CD4-positive, alpha-beta T cell treated with Interleukin-17A for 4 hours (primary cell): Measurements from ENCODE around the gene PABPN1.
A peak's percentile ranks its signal among the peaks of the same experiment; 100 is the strongest.
"Not testable (repeated sequence)": the region's sequence is repeated elsewhere in the genome, so short reads cannot be mapped to it uniquely, and the experiment has no call there.

ENCODE experiments used
- DNase-seq: peaks from one replicate; pipeline ENCODE4 v3.0.0-alpha.2; 2020; ENCODE audit warnings: mixed read lengths

Gene PABPN1

DNA sequence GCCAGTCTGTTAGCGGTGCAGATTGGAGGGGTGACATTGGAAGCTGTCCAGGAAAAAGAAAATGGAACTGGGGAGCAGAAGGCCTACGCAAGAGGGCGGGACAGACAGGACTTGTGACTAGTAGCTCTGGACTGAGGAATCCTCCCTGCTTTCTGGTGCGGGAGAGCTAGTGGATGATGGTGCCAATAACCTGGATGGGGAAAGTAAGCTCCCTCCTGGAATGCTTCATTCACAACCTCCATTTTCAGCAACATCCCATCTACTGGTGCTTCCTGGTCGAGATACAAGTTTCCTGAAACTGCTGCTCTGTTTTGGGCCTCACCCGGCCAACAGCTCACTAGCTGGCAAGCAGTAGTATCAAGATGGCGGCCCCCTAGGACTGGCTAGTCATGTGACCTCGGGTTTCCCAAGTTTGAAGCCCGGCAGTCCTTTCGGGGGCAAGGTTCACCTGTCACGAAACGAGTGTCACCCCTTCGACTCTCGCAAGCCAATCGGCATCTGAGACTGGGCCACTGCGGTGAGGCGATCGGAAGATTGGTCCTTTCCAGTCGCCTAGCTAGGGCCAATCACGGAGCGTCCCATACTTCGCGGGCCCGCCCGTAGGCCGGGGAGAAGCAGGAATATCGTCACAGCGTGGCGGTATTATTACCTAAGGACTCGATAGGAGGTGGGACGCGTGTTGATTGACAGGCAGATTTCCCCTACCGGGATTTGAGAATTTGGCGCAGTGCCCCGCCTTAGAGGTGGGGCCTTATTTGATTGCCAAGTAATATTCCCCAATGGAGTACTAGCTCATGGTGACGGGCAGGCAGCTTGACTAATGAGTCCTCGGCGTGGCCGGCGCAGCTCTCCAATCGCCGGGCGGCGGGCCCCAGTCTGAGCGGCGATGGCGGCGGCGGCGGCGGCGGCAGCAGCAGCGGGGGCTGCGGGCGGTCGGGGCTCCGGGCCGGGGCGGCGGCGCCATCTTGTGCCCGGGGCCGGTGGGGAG lies at the start of gene PABPN1:
Gene PABPN1, plus strand, starts transcription at position 874 of the 988 bp plus-strand sequence. Its CDS starts 13 bp downstream, at position 887.
- peak; percentile 98 for DNase-seq

DNA sequence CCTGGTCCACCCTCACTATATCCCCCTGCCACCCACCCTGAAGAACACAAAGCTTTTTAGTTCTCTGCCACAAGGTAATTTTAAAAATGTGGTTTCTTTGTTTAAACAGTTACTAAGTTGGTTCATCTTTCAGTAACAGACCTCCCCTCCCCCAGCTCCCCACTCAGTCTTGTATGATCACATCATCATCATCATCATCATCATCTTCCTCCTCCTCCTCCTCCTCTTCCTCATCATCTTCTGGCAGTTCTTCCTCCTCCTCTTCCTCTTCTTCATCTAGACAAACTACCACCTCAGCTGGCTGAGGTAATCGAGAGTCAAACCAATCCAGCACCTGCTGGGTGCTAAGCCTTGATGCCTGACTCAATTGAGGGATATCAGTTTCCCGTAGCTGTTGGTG lies 45.8 kb upstream of the PABPN1 start:
- no peak for DNase-seq

GRCh38 chr14:23277189-23277588 lies 44.1 kb upstream of the PABPN1 start:
- no peak for DNase-seq

- DNase-seq = not testable (repeated sequence)
Observed at GRCh38 chr14:23277928-23278327, 43.3 kb upstream of the PABPN1 start.

DNA sequence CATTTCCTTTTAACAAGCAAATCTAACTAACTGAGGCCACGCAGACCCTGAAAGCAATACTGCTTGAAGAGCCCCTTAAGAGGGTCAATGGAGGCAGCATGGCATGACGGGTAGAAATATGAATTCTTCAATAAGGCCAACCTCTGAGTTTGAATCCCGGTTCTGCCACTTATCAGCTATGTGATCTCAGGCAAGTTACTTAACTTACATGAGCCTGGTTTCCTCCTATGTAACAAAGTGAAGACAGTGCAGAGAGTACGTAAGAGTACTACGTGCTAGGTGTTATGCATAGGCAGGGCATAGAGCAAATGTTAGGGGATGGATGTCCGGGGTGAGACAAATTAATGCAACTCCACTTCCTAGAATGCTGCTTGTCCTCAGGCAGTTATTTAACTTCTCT lies 40.0 kb upstream of the PABPN1 start:
- DNase-seq = no peak

DNA sequence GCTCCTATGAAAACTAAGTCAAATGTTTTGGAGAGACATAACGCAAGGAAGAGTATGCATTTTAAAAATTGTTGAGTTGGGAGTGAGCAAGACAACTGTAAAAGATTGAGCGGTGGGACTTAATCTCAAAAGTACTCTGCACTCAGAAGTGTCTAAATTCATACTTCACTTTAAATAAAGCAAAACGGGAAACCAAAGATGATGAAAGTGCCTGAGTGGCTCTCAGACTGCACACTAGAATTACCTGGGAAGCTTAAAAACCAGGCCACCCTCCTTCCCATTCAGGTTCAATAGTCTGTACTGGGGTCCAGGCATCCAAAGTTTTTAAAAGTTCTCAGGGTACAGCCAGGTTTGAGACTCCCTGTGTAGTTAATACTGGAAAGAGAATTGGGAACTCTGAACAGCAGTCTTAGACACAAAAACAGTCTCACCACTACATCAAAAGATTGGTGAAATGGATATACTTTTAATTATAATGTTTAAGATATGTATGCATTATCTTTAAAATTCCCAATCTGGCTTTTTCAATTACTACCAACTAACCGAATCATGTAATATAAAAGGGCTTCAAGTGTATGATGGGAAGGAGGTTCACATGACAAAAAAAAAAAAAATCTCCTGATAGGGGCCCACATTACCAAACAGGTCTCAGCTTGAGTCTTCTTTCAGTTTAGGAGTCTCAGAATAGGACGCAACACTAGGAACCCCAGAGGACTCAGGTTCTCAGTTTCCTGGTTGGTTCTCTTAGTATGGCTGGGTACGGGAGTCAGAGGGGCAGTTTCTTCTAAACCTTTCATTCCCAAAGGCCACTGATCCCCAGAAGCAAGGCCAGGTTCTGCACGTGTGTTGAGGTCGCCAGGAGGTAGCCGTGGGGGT lies 36.4 kb upstream of the PABPN1 start:
- DNase-seq = no peak

- no peak for DNase-seq
Observed at GRCh38 chr14:23285530-23286019, 35.7 kb upstream of the PABPN1 start.

- peak; percentile 98 for DNase-seq
Observed at GRCh38 chr14:23286020-23286901, 35.0 kb upstream of the PABPN1 start, which contains the start of gene HOMEZ. TSS of gene HOMEZ (minus strand) at chr14:23286132. CDS start at chr14:23285952, 180 bp downstream.

DNA sequence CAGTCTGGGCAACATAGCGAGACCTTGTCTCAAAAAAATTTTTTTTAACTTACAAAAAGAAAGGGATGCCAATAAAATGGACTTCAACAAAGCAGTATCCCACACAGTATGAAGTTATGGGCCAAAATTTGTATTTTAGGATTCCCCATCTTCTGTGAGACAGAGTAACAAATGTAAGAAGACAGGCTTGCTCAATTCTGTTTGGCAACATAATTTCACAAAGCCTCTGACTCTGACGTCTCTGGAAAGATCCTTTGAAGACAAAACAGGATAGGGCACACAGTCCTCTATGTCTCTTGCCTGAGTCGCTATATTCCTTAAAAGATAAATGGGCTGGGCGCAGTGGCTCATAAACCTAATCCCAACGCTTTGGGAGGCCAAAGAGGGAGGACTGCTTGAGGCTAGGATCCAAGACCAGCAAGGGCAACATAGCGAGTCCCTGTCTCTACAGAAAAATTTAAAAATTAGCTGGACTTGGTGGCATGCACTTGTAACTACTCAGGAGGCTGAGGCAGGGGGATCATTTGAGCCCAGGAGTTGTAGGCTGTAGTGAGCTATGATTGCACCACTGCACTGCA lies 34.3 kb upstream of the PABPN1 start:
- no peak for DNase-seq

GRCh38 chr14:23294734-23295561 lies 26.3 kb upstream of the PABPN1 start:
- DNase-seq = peak; percentile 74

- no peak for DNase-seq
Observed at GRCh38 chr14:23296012-23296777, 25.1 kb upstream of the PABPN1 start.

DNA sequence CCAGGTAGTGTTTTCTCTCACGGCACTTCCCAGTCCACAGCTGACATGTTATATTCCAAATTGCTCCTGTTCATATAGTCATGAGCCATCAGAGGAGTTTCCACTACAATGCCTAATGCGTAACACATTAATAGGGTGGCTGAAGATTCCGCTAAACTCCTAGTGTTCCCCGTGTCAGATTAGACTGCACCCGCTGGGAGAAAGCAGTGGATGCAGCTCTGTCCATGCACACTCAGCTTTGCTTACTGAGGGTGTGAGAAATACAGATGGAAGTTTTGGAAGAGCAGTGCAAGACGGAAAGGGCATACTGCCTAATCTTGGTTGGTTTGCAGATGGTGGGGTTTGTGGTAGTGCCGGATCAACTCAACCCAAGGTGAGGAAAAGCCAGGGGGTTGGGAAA lies 24.2 kb upstream of the PABPN1 start:
- no peak for DNase-seq

DNA sequence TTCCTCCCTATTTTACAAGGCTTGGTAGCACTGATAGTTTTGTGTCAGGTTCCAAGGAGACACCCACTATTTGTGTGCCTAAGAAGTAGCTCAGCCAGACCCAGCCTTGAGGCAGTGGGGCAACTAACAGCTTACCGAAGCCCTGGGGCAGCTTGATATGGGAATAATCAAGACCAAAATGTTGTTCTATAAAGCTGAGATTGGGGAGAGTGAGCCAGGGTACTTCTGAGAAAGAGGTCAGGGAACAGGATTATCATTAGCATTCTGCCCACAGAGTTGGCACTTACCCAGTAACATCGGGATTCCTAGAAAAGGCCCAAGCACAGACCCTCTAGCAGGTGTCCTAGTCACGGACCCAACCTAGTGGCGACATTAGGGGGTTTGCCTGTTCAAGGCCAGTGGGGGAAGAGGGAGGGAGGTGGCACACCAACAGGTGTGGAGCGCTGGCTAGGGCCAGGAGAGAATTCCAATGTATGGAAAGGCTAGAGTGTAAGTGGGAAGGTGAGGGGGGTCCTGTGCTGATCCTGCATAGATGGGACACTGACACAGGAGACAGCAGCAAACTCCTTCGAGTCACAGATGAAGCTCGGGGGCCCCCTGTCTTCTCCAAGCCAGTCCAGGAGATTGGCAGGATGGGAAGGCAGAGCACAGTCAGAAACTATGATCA lies 23.5 kb upstream of the PABPN1 start:
- DNase-seq = no peak

- no peak for DNase-seq
Observed at GRCh38 chr14:23299211-23299957, 21.9 kb upstream of the PABPN1 start.

DNA sequence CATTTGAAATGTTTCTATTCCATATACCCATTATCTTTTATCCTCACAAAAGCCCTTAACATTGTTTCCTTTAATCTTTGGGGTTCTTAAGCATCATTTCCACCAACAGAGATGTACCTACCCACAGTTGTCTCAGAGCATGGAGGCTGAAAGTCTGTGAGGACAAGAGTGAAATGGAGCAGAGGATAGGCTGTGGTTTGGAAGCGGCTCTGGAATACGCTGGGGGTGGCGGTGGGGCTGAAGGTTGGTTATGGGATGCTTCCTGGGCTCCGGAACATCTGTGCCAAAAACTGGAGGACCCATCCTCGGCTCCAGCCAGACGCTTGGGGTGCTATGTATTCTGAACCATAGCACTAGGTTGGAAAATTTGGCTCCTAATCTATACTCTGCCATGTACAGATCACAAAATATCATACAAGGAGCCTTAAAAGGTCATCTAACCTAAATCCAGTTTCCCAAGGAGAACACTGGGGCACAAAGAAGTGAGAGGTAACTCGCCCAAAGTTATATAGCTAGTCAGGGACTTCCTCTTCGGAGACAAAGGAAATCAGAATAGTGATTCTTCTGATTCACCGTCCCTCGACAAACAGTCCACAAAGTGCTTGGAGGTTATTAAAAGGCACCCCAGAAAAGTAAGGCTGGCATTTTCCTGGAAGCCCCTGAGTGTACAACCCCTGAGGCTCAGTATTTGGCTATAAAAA lies 21.1 kb upstream of the PABPN1 start:
- DNase-seq = no peak

DNA sequence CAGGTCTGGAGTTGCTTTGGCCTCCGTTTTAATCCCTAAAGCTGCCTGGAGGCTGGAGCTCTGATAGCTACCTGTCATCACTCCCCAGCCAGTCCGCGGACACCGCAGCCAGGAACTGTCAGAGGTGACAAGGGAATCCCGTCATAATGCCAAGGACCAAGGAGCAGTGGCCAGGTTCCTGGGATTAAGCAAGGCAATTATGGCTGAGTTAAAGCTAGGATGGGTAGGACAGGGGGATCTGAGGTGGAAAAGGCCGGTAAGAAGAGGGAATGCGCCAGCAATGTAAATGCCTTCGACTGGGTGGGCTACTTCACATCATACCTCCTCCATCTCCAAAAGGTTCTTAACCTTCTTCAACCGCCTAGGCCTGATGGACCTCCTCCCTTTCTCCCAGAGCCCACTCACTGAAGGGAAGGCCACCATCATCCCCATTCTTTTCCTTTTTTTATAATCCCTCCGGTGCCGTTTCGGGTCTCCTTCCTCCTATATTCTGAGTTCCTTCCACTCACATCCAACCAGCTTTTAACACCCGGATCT lies 20.5 kb upstream of the PABPN1 start:
- DNase-seq = peak; percentile 41

DNA sequence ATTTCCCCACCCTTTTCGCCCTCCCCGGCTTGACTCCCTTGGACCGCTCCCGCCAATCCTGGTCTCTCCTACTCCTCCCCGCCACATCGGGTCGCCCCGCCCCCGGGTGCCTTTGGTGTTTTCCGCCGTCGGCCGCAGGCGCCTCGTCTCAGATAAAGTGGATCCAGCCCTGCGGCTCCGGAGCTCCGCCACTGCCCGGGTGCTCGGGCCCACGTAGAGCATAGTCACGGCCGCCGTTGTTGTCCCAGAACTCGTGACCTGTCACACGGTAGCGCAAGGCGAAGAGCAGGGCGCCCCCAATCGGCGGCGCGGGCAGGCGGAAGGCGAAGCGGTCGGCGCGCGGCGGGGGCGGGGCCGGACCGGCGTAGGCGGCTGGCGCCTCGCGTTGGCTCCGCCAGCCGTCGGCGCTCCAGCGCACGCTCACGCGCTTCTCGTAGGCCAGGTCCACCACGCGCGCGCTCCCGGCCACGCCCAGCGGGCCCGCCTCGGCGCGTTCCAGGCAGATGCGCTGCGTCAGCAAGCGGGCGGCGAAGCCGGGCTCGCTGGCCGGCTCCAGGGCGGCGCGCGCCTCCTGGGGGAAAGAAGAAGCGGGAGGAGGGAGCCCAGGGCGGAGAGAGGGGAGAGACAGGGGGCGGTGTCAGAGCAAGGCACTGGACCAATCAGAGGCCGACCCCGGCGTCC lies 19.8 kb upstream of the PABPN1 start:
- peak; percentile 98 for DNase-seq
